A673 (cell line): ENCODE data around the gene TMEM240. TPM values are rescaled to one million over a fixed set of nuclear protein-coding genes. Genes with fewer than 3 reads are reported as not detected.
"Not testable (repeated sequence)": the region's sequence is repeated elsewhere in the genome, so short reads cannot be mapped to it uniquely, and the experiment has no call there.

Experiments
- BruUV-seq: library from RNA; stranded (reverse); fragments of 400-500 nt; replicated peaks from 2 replicates; lab custom pipeline; 2021; lab: Mats Ljungman, UMichigan
- CTCF ChIA-PET: fragments of 300-600 bp; sonication (Branson Sonifier 250); formaldehyde crosslinking; loops from one replicate; lab custom pipeline; 2022; ENCODE audit warnings: antibody characterized with exemption; lab: Charles Lee
- POLR2A ChIA-PET: fragments of 300-600 bp; sonication (Branson Sonifier 250); formaldehyde crosslinking; loops from one replicate; lab custom pipeline; 2022; ENCODE audit warnings: antibody characterized with exemption; ENCODE audit not compliant: low non-redundant PET; lab: Charles Lee
- DNase-seq: peaks from one replicate; pipeline ENCODE4 v3.0.0-alpha.2; 2015; ENCODE audit warnings: low spot score
- H3K27ac ChIP-seq: fragments of 200-600 bp; sonication (generic); 2 replicates; pipeline ENCODE4 v1.5.1; 2016; ENCODE audit warnings: mixed run types, low read depth, mild to moderate bottlenecking, mixed read lengths, antibody characterized with exemption, low read length; ENCODE audit not compliant: poor library complexity, severe bottlenecking
- H3K27me3 ChIP-seq: fragments of 200-600 bp; sonication (generic); replicated peaks from 2 replicates; pipeline ENCODE4 v1.6.1; 2017; ENCODE audit warnings: mixed run types, low read depth, mild to moderate bottlenecking, mixed read lengths, antibody characterized with exemption, low read length; ENCODE audit not compliant: insufficient read depth, poor library complexity
- H3K36me3 ChIP-seq: fragments of 200-600 bp; sonication (generic); 2 replicates; pipeline ENCODE4 v1.6.1; 2016; ENCODE audit warnings: mixed run types, mild to moderate bottlenecking, mixed read lengths, antibody characterized with exemption, low read length; ENCODE audit not compliant: insufficient read depth, poor library complexity, severe bottlenecking
- H3K4me1 ChIP-seq: fragments of 200-600 bp; sonication (generic); 2 replicates; pipeline ENCODE4 v1.6.1; 2017; ENCODE audit warnings: mixed run types, mild to moderate bottlenecking, mixed read lengths, antibody characterized with exemption, low read length; ENCODE audit not compliant: insufficient read depth, poor library complexity, severe bottlenecking
- H3K4me3 ChIP-seq: fragments of 200-600 bp; sonication (generic); 2 replicates; pipeline ENCODE4 v1.5.1; 2016; ENCODE audit warnings: low read depth, mixed run types, mild to moderate bottlenecking, mixed read lengths, low read length; ENCODE audit not compliant: poor library complexity, severe bottlenecking
- H3K9me3 ChIP-seq: fragments of 200-600 bp; sonication (generic); 2 replicates; pipeline ENCODE4 v1.6.1; 2016; ENCODE audit warnings: mixed run types, low read depth, mild to moderate bottlenecking, mixed read lengths, antibody characterized with exemption, low read length; ENCODE audit not compliant: poor library complexity, severe bottlenecking
- CTCF ChIP-seq: fragments of 300-800, 200-600 bp; sonication (generic); conservative IDR thresholded peaks from 2 replicates; pipeline ENCODE4 v1.5.1; 2017; ENCODE audit warnings: low read depth, mild to moderate bottlenecking, antibody characterized with exemption, low read length, moderate library complexity, mixed read lengths
- EZH2 ChIP-seq: fragments of 200-600 bp; sonication (generic); IDR thresholded peaks from 2 replicates; pipeline ENCODE4 v1.6.1; 2017; ENCODE audit warnings: borderline replicate concordance, low read depth, mild to moderate bottlenecking, mixed read lengths, antibody characterized with exemption, low read length; ENCODE audit not compliant: poor library complexity, severe bottlenecking
- intact Hi-C: fragments of 100-400 bp; cut with micrococcal nuclease; formaldehyde crosslinking; loops from one replicate; pipeline ENCODE4 v1.10.0; 2022; ENCODE audit not compliant: unreplicated experiment
- total RNA-seq: library from RNA; stranded (reverse); gene quantifications from 2 replicates; pipeline ENCODE4 v1.2.3, GENCODE V29; 2021

TMEM240 gene
- total RNA-seq, 1 experiment from 2014 or later, result 6.8 TPM

GRCh38 chr1:1513675-1514074, 26.7 kb downstream of the TMEM240 start:
- H3K36me3 ChIP-seq, CTCF ChIA-PET, DNase-seq, intact Hi-C loops, H3K27ac ChIP-seq, H3K4me1 ChIP-seq, POLR2A ChIA-PET, BruUV-seq, H3K27me3 ChIP-seq, H3K9me3 ChIP-seq: not testable (repeated sequence)
- peak overlapping the region; percentile 21 for H3K4me3 ChIP-seq

- H3K27ac ChIP-seq, result peak overlapping the region; percentile 93
- DNase-seq, H3K27me3 ChIP-seq, H3K9me3 ChIP-seq, CTCF ChIA-PET, BruUV-seq, POLR2A ChIA-PET, intact Hi-C loops, H3K4me1 ChIP-seq, H3K36me3 ChIP-seq: not testable (repeated sequence)
- peak overlapping the region; percentile 79 for H3K4me3 ChIP-seq
Observed at GRCh38 chr1:1512425-1512824, 28.0 kb downstream of the TMEM240 start.

- POLR2A ChIA-PET, result no interaction called here
- intact Hi-C loops, result no loop called here
- TF ChIP-seq EZH2 (no peak), CTCF (no peak)
- Histone ChIP-seq H3K4me3 (peak within 1 kb of the TSS; percentile 79), H3K36me3 (no peaks in the 10 kb centered on the region), H3K27me3 (no peaks in the 10 kb centered on the region), H3K9me3 (no peaks in the 10 kb centered on the region), H3K27ac (peak within 1 kb of the TSS; percentile 93), H3K4me1 (no peaks in the 10 kb centered on the region)
- peak; percentile 99 for DNase-seq
- no TSS peak for BruUV-seq
- CTCF ChIA-PET, result no interaction called here
Observed at GRCh38 chr1:1511533-1512285, 28.7 kb downstream of the TMEM240 start, which contains the start of gene ATAD3A. Gene ATAD3A, plus strand, starts transcription at chr1:1512162. Its CDS starts 107 bp downstream, at chr1:1512269.

GRCh38 chr1:1510912-1511532, 29.4 kb downstream of the TMEM240 start:
- ChIA-PET CTCF (interaction anchor here (0.7 kb wide), 1 partner anchor 139 kb away, joined by 5 read pairs; no protein-coding TSS in a partner anchor), POLR2A (no interaction called here)
- peak; percentile 37 for DNase-seq
- H3K36me3 ChIP-seq, result no peaks in the 10 kb centered on the region
- peak overlapping the region; percentile 93 for H3K27ac ChIP-seq
- H3K27me3 ChIP-seq, result no peaks in the 10 kb centered on the region
- H3K4me1 ChIP-seq, result no peaks in the 10 kb centered on the region
- H3K4me3 ChIP-seq, result peak overlapping the region; percentile 79
- TSS peak; percentile 96 for BruUV-seq
- no peaks in the 10 kb centered on the region for H3K9me3 ChIP-seq
- intact Hi-C loops, result no loop called here
- TF ChIP-seq CTCF, result no peak
- TF ChIP-seq EZH2, result no peak

- H3K27ac ChIP-seq, H3K36me3 ChIP-seq, POLR2A ChIA-PET, H3K4me1 ChIP-seq, H3K9me3 ChIP-seq, H3K4me3 ChIP-seq, intact Hi-C loops, CTCF ChIA-PET, BruUV-seq, DNase-seq, H3K27me3 ChIP-seq: not testable (repeated sequence)
Observed at GRCh38 chr1:1509465-1509850, 31.0 kb downstream of the TMEM240 start.
